AG04450 (cell line): Measurements from ENCODE around the gene LCN15. TPM values are rescaled to one million over a fixed set of nuclear protein-coding genes. Genes with fewer than 3 reads are reported as not detected.
"Not testable (repeated sequence)": the region's sequence is repeated elsewhere in the genome, so short reads cannot be mapped to it uniquely, and the experiment has no call there.

Experiments
- CTCF ChIA-PET: fragments of 300-600, 350-600 bp; formaldehyde crosslinking; extraction: SDS; loops from one replicate; lab custom pipeline; 2022; ENCODE audit warnings: antibody characterized with exemption, inconsistent platforms; lab: Charles Lee
- POLR2A ChIA-PET: fragments of 350-600 bp; formaldehyde crosslinking; extraction: SDS; loops from one replicate; lab custom pipeline; 2021; ENCODE audit warnings: antibody characterized with exemption, inconsistent platforms; lab: Yijun Ruan, JAX
- DNase-seq: peaks from one replicate; pipeline ENCODE4 v3.0.0-alpha.2; 2011; ENCODE audit warnings: low read depth, low spot score
- H3K27ac ChIP-seq: one replicate; pipeline ENCODE4 v1.5.1; 2012; ENCODE audit warnings: low read depth, low read length, control low read depth
- H3K27me3 ChIP-seq: one replicate; pipeline ENCODE4 v1.6.0; 2012; ENCODE audit warnings: low read length; ENCODE audit not compliant: control insufficient read depth, insufficient read depth
- H3K4me3 ChIP-seq: 2 replicates; pipeline ENCODE4 v1.5.1; 2011; ENCODE audit warnings: mild to moderate bottlenecking, low read depth, low read length, control low read depth
- H3K9me3 ChIP-seq: 2 replicates; pipeline ENCODE4 v1.5.1; 2012; ENCODE audit warnings: low read length; ENCODE audit not compliant: control insufficient read depth, insufficient read depth
- CTCF ChIP-seq: IDR thresholded peaks from 2 replicates; pipeline ENCODE4 v1.5.1; 2011; ENCODE audit warnings: low read depth, low read length, control low read depth, inconsistent platforms
- polyA plus RNA-seq: library from polyadenylated mRNA; depleted of rRNA; stranded (reverse); fragments of >200 nt; gene quantifications from 2 replicates; pipeline ENCODE4 v1.2.3, GENCODE V29; 2011

The LCN15 gene
- polyA plus RNA-seq, 1 experiment, result not detected

GRCh38 chr9:136799079-136799853, 34.9 kb upstream of the LCN15 start:
- H3K4me3 ChIP-seq, result no peak overlapping the region
- CTCF ChIA-PET, result no interaction called here

GRCh38 chr9:136798708-136799078, 34.4 kb upstream of the LCN15 start:
- no peak for DNase-seq
- POLR2A ChIA-PET, result no interaction called here
- no peak for TF ChIP-seq CTCF
- H3K27me3 ChIP-seq, result peaks cover 51% of the 10 kb centered on the region
- no peaks in the 10 kb centered on the region; the same call in 1 of the 2 replicates for H3K9me3 ChIP-seq
- H3K27ac ChIP-seq, result peak overlapping the region; percentile 11
- H3K4me3 ChIP-seq, result no peak overlapping the region
- CTCF ChIA-PET, result no interaction called here

More at GRCh38 chr9:136799079-136799853, 34.9 kb upstream of the LCN15 start:
- Histone ChIP-seq H3K27ac (peak overlapping the region; percentile 11), H3K27me3 (peaks cover 51% of the 10 kb centered on the region), H3K9me3 (no peaks in the 10 kb centered on the region; the same call in 1 of the 2 replicates)
- no peak for DNase-seq
- TF ChIP-seq CTCF, result no peak
- POLR2A ChIA-PET, result no interaction called here

- H3K4me3 ChIP-seq, H3K9me3 ChIP-seq, DNase-seq, H3K27ac ChIP-seq, POLR2A ChIA-PET: not testable (repeated sequence)
- peaks cover 45% of the 10 kb centered on the region for H3K27me3 ChIP-seq
- CTCF ChIA-PET, result interaction anchor here (0.7 kb wide), 1 partner anchor 239 kb away, joined by 5 read pairs; no protein-coding TSS in a partner anchor
Observed at GRCh38 chr9:136796775-136797347, 32.5 kb upstream of the LCN15 start.

- no peak for TF ChIP-seq CTCF
- POLR2A ChIA-PET, result no interaction called here
- H3K4me3 ChIP-seq, result no peak within 1 kb of the TSS
- CTCF ChIA-PET, result no interaction called here
- peaks cover 42% of the 10 kb centered on the region for H3K27me3 ChIP-seq
- no peaks in the 10 kb centered on the region; the same call in 1 of the 2 replicates for H3K9me3 ChIP-seq
- DNase-seq, result no peak
- H3K27ac ChIP-seq, result no peak within 1 kb of the TSS
Observed at GRCh38 chr9:136796238-136796774, 32.0 kb upstream of the LCN15 start, which contains the start of gene CCDC183. Gene CCDC183 (plus strand): TSS chr9:136796338. CDS start chr9:136796398, 60 bp downstream.

- ChIA-PET CTCF (no interaction called here), POLR2A (interaction anchor here (1.0 kb wide), 1 partner anchor 13 kb away, joined by 3 read pairs; the partner anchor contains the start of gene RABL6)
- H3K27me3 ChIP-seq, result peaks cover 32% of the 10 kb centered on the region
- no peak for DNase-seq
- no peak overlapping the region for H3K4me3 ChIP-seq
- no peak for TF ChIP-seq CTCF
- no peaks in the 10 kb centered on the region; the same call in 1 of the 2 replicates for H3K9me3 ChIP-seq
- no peak overlapping the region for H3K27ac ChIP-seq
Observed at GRCh38 chr9:136795000-136795348, 30.7 kb upstream of the LCN15 start.
